GM12878 (cell line): Measurements from ENCODE around the gene ZNF474. TPM values are rescaled to one million over a fixed set of nuclear protein-coding genes. Genes with fewer than 3 reads are reported as not detected.

Source experiments
- ATAC-seq: fragments of 200-7000 bp; cut with Tn5 transposase; 3 replicates; pipeline ENCODE4 v1.9.1; 2020; ENCODE audit warnings: mild to moderate bottlenecking, moderate library complexity
- BruUV-seq: library from RNA; stranded (reverse); fragments of 400-500 nt; replicated peaks from 2 replicates; lab custom pipeline; 2021; lab: Mats Ljungman, UMichigan
- CTCF ChIA-PET: fragments of 300-600 bp; sonication (Branson Sonifier 250); formaldehyde crosslinking; extraction: SDS; loops from one replicate; lab custom pipeline; 2021; ENCODE audit warnings: inconsistent platforms; lab: Yijun Ruan, JAX
- POLR2A ChIA-PET: fragments of 350-600 bp; formaldehyde crosslinking; extraction: SDS; loops from one replicate; lab custom pipeline; 2021; ENCODE audit warnings: inconsistent platforms; lab: Charles Lee
- RAD21 ChIA-PET: fragments of 300-600 bp; sonication (Branson Sonifier 250); formaldehyde crosslinking; loops from one replicate; lab custom pipeline; 2023; ENCODE audit warnings: antibody characterized with exemption; ENCODE audit not compliant: unreplicated experiment; lab: Charles Lee
- SMC1A ChIA-PET: fragments of 300-600 bp; sonication (Branson Sonifier 250); formaldehyde crosslinking; loops from one replicate; lab custom pipeline; 2023; ENCODE audit not compliant: unreplicated experiment, uncharacterized antibody; lab: Charles Lee
- DNase-seq: peaks from one replicate; pipeline ENCODE4 v3.0.0-alpha.2; 2011; ENCODE audit warnings: low read depth, low spot score
- FAIRE-seq: peaks from 3 replicates; lab custom pipeline; 2011; peaks lifted over from hg19 to GRCh38; lab: Jason Lieb, UNC
- H2AFZ ChIP-seq: 2 replicates; pipeline ENCODE4 v1.6.0; 2011; ENCODE audit warnings: low read depth, low read length, control low read depth; ENCODE audit not compliant: control insufficient read depth
- H3K27ac ChIP-seq: 2 replicates; pipeline ENCODE4 v1.5.1; 2011; ENCODE audit warnings: control low read depth; ENCODE audit not compliant: control insufficient read depth, insufficient read depth
- H3K27me3 ChIP-seq, 2 experiments: replicated peaks in 1 of 2; 2 replicates each; pipeline versions ENCODE4 v1.6.0 to v1.6.1; 2011; ENCODE audit warnings: low read length in 1 of 2; ENCODE audit not compliant: control insufficient read depth in 2 of 2, insufficient read depth in 2 of 2
- H3K36me3 ChIP-seq, 2 experiments: 2 replicates each; pipeline ENCODE4 v1.5.1; 2011; ENCODE audit warnings: low read length in 1 of 2; ENCODE audit not compliant: control insufficient read depth in 2 of 2, insufficient read depth in 2 of 2
- H3K4me1 ChIP-seq: 2 replicates; pipeline ENCODE4 v1.6.1; 2011; ENCODE audit warnings: mild to moderate bottlenecking, low read length, moderate library complexity, mixed read lengths; ENCODE audit not compliant: control insufficient read depth, insufficient read depth
- H3K4me2 ChIP-seq: 2 replicates; pipeline ENCODE4 v1.6.0; 2011; ENCODE audit warnings: control low read depth; ENCODE audit not compliant: control insufficient read depth, insufficient read depth
- H3K4me3 ChIP-seq: fragments of 200-600 bp; sonication (generic); 2 replicates; pipeline ENCODE4 v1.5.1; 2016
- H3K79me2 ChIP-seq: 2 replicates; pipeline ENCODE4 v1.6.0; 2011; ENCODE audit warnings: low read length; ENCODE audit not compliant: control insufficient read depth, insufficient read depth
- H3K9ac ChIP-seq: 2 replicates; pipeline ENCODE4 v1.8.0; 2011; ENCODE audit warnings: low read length, control low read depth, mixed read lengths; ENCODE audit not compliant: control insufficient read depth, insufficient read depth
- H3K9me3 ChIP-seq: replicated peaks from 3 replicates; pipeline ENCODE4 v1.5.1; 2011; ENCODE audit warnings: mild to moderate bottlenecking, low read length; ENCODE audit not compliant: control insufficient read depth, insufficient read depth
- H4K20me1 ChIP-seq: 2 replicates; pipeline ENCODE4 v1.6.0; 2011; ENCODE audit not compliant: control insufficient read depth, insufficient read depth
- CHD2 ChIP-seq: IDR thresholded peaks from 2 replicates; pipeline ENCODE4 v1.6.1; 2011; ENCODE audit warnings: low read depth, low read length, improper control_type of control experiment, borderline replicate concordance
- CREM ChIP-seq: IDR thresholded peaks from 2 replicates; pipeline ENCODE4 v1.6.1; 2014; ENCODE audit warnings: antibody characterized with exemption, low read depth
- CTCF ChIP-seq, 3 experiments: IDR thresholded peaks in 2 of 3; conservative IDR thresholded peaks in 1 of 3; 2 replicates each; pipeline ENCODE4 v1.5.1; 2011; ENCODE audit warnings: low read depth in 3 of 3, low read length in 3 of 3, mild to moderate bottlenecking in 3 of 3, control low read depth in 2 of 3, moderate library complexity in 2 of 3, inconsistent platforms in 1 of 3, mixed read lengths in 1 of 3; ENCODE audit not compliant: control insufficient read depth in 2 of 3, insufficient read depth in 1 of 3; ENCODE audit errors: extremely low read depth in 1 of 3
- NKRF ChIP-seq: fragments of 450-650 bp; conservative IDR thresholded peaks from 2 replicates; pipeline ENCODE4 v1.6.1; 2017; ENCODE audit warnings: mild to moderate bottlenecking, moderate library complexity
- RAD21 ChIP-seq: IDR thresholded peaks from 2 replicates; pipeline ENCODE4 v1.6.1; 2011; ENCODE audit warnings: mild to moderate bottlenecking, low read depth, low read length, moderate library complexity; ENCODE audit not compliant: insufficient read depth
- RAD51 ChIP-seq: fragments of 450-650 bp; IDR thresholded peaks from 2 replicates; pipeline ENCODE4 v1.6.1; 2016; ENCODE audit warnings: moderate library complexity, mild to moderate bottlenecking, inconsistent platforms
- SMAD5 ChIP-seq: IDR thresholded peaks from 2 replicates; pipeline ENCODE4 v1.6.1; 2016; ENCODE audit warnings: antibody characterized with exemption, low read depth
- SUZ12 ChIP-seq: fragments of 200-600 bp; sonication (generic); IDR thresholded peaks from one replicate; pipeline ENCODE4 v1.6.1; 2018; ENCODE audit warnings: antibody characterized with exemption, mild to moderate bottlenecking; ENCODE audit not compliant: unreplicated experiment
- TAF1 ChIP-seq: IDR thresholded peaks from 2 replicates; pipeline ENCODE4 v1.6.1; 2011; ENCODE audit warnings: mild to moderate bottlenecking, low read depth, low read length, borderline replicate concordance
- TCF12 ChIP-seq: IDR thresholded peaks from 2 replicates; pipeline ENCODE4 v1.6.1; 2011; ENCODE audit warnings: low read depth, mild to moderate bottlenecking, low read length
- ZNF384 ChIP-seq: IDR thresholded peaks from 2 replicates; pipeline ENCODE4 v1.6.1; 2012; ENCODE audit warnings: low read depth, mild to moderate bottlenecking, low read length, improper control_type of control experiment, borderline replicate concordance
- ZSCAN29 ChIP-seq: fragments of 450-650 bp; IDR thresholded peaks from 2 replicates; pipeline ENCODE4 v1.6.1; 2017; ENCODE audit warnings: mild to moderate bottlenecking, moderate library complexity
- WGBS: methylation state at CpG from one replicate; pipeline ENCODE4 v1.1.6; 2016; ENCODE audit warnings: low lambda C conversion rate; ENCODE audit not compliant: insufficient replicate concordance, insufficient coverage; ENCODE audit errors: missing lambda C conversion rate; 5-methylcytosine and 5-hydroxymethylcytosine counted together
- in situ Hi-C: fragments of 300-500 bp; cut with MboI; formaldehyde crosslinking; loops from 9 replicates; pipeline ENCODE4 v1.14.3; 2018; ENCODE audit warnings: mixed read lengths
- intact Hi-C: fragments of 100-400 bp; cut with micrococcal nuclease; formaldehyde crosslinking; loops from one replicate; pipeline ENCODE4 v1.14.2; 2022; ENCODE audit not compliant: unreplicated experiment
- polyA plus RNA-seq, 11 experiments: library from polyadenylated mRNA; depleted of rRNA in 4 of 11; unstranded in 6 of 11; stranded (reverse) in 5 of 11; fragments of >200 nt; fragmentation: Nextera tagmentation in 4 of 11; fragmentation: Illumina TruSeq in 1 of 11; extraction: Ambion mirVana in 4 of 11; extraction: Trizol in 1 of 11; gene quantifications; 1 replicate in 1 of 11; 2 replicates in 10 of 11; pipeline versions ENCODE4 v1.2.1 to v1.2.3, GENCODE V29; 2011 to 2016; ENCODE audit warnings: inconsistent platforms in 2 of 11, missing spikeins in 2 of 11, low read depth in 1 of 11
- total RNA-seq, 4 experiments: library from RNA; depleted of rRNA in 3 of 4; stranded (reverse); fragments of >200 nt in 3 of 4; fragmentation: Illumina TruSeq in 1 of 4; extraction: Trizol in 1 of 4; gene quantifications; 2 replicates each; pipeline versions ENCODE4 v1.2.1 to v1.2.3, GENCODE V29; 2013 to 2021

The ZNF474 gene
- total and polyA plus RNA-seq, 10 of the 15 experiments (the other 5 are each of a cell fraction or from before 2014, with no cell fraction given), result 0.06 to 0.97 (median 0.13) TPM; not detected in 3

- TF ChIP-seq RAD21, result 0 out of 2 replicates have a peak, but pooled peaks have one; percentile 20
- TF ChIP-seq ZSCAN29, result no peak
- no peak for TF ChIP-seq RAD51
- TF ChIP-seq CTCF (IDR thresholded peaks at IDR 0.05 in 2 of 3, conservative IDR thresholded peaks at IDR 0.05 in 1 of 3; ENCODE audit: control insufficient read depth in 2 of 3, extremely low read depth in 1 of 3, insufficient read depth in 1 of 3, low read depth in 3 of 3, low read length in 3 of 3), result peak in 2 of 3 experiments; percentile 11 to 13; a peak in 2 of 6 replicates
- no peak for TF ChIP-seq TCF12
- TF ChIP-seq CREM, result no peak
- no peak for TF ChIP-seq SUZ12
- TF ChIP-seq CHD2, result no peak
- no peak for TF ChIP-seq ZNF384
- TF ChIP-seq NKRF, result no peak
- no peak for TF ChIP-seq SMAD5
- TF ChIP-seq TAF1, result no peak
- no peak overlapping the region for H3K4me2 ChIP-seq
- in situ Hi-C loops, result no loop called here
- BruUV-seq, result no TSS peak
- H3K27me3 ChIP-seq, result no peaks in the 10 kb centered on the region; a peak in 1 of 4 replicates
- ChIA-PET RAD21 (no interaction called here), POLR2A (no interaction called here), CTCF (interaction anchor here (0.6 to 1.6 kb wide), 8 partner anchors 16 to 190 kb away, joined by 3 to 7 read pairs (median 4); partner anchors contain the start of gene ZNF474), SMC1A (interaction anchor here (1.1 to 1.5 kb wide), 4 partner anchors 28 to 207 kb away, joined by 3 to 7 read pairs (median 4); no protein-coding TSS in a partner anchor)
- FAIRE-seq (no peak), ATAC-seq (0 out of 3 replicates have a peak, but pooled peaks have one; percentile 34), DNase-seq (no peak)
- H3K9me3 ChIP-seq, result no peaks in the 10 kb centered on the region
- H3K79me2 ChIP-seq, result no peaks in the 10 kb centered on the region
- 17% methylated on average over 1 of the region's 1 CpG for WGBS
- intact Hi-C loops, result no loop called here
- H3K27ac ChIP-seq, result no peak overlapping the region
- no peak overlapping the region for H3K4me3 ChIP-seq
- H4K20me1 ChIP-seq, result no peaks in the 10 kb centered on the region
- no peaks in the 10 kb centered on the region for H3K36me3 ChIP-seq
- no peak overlapping the region for H2AFZ ChIP-seq
- no peaks in the 10 kb centered on the region for H3K4me1 ChIP-seq
- H3K9ac ChIP-seq, result no peak overlapping the region
Observed at GRCh38 chr5:122156724-122157325, 27.5 kb downstream of the ZNF474 start.
